ENCODE measurements around the gene LEFTY2. TPM values are rescaled to one million over a fixed set of nuclear protein-coding genes. Genes with fewer than 3 reads are reported as not detected.

LEFTY2 gene
- total RNA-seq, 1 donor from 2014 or later: 0.74 TPM

DNA sequence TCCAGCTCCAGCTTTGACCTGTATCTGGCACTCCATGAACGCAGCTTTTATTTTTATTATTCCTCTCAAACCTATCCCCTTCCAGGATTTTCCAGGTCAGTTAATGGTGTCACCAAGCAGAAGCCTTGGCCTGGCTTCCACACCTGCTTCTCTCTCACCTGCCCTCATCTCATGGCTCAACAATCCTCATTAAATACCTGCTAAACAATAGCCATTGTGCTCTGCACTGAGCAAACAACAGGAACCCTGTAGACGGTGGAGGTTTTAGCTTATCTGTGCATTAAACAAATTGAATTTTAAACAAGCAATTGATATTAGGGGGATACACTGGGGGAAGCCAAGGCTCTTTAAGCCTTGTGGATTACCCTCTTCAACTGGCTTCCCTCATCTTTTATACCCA lies 32.2 kb downstream of the LEFTY2 start:
- Mint-ChIP-seq H3K36me3 (peaks cover 5% of the 10 kb centered on the region), H3K4me3 (no peak overlapping the region)
- DNase-seq (ENCODE audit: low spot score in 2 of 2, unreplicated experiment in 2 of 2): no peak

DNA sequence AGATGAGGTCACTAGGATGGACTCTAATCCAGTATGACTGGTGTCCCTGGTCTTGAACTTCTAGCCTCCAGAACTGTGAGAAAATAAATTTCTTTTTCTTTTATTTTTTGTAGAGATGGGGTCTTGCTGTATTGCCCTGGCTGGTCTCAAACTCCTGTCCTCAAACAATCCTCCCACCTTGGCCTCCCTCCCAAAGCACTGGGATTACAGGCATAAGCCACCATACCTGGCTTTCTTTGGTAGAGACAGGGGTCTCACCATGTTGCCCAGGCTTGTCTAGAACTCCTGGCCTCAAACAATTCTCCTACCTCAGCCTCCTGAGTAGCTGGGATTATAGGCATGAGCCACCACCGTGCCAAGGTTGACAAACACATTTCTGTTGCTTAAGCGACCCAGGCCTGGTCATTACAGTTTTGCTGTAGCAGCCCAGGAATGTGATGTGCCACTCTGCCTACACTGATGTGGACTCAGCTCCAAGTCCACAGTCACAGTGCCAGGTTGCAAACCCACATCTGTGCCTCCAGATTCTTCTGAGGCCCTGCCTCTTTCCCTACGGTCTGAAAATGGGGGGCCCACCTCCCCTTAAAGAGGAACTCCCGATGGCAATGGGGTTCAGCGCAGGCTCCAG lies 32.9 kb downstream of the LEFTY2 start:
- Mint-ChIP-seq H3K36me3 (peaks cover 5% of the 10 kb centered on the region), H3K27ac (no peak overlapping the region), H3K4me1 (peaks cover 11% of the 10 kb centered on the region), H3K4me3 (no peak overlapping the region), H3K27me3 (ENCODE audit: low read depth) (peaks cover 6% of the 10 kb centered on the region), H3K9me3 (peaks cover 6% of the 10 kb centered on the region)
- TF ChIP-seq, protein P1, sequence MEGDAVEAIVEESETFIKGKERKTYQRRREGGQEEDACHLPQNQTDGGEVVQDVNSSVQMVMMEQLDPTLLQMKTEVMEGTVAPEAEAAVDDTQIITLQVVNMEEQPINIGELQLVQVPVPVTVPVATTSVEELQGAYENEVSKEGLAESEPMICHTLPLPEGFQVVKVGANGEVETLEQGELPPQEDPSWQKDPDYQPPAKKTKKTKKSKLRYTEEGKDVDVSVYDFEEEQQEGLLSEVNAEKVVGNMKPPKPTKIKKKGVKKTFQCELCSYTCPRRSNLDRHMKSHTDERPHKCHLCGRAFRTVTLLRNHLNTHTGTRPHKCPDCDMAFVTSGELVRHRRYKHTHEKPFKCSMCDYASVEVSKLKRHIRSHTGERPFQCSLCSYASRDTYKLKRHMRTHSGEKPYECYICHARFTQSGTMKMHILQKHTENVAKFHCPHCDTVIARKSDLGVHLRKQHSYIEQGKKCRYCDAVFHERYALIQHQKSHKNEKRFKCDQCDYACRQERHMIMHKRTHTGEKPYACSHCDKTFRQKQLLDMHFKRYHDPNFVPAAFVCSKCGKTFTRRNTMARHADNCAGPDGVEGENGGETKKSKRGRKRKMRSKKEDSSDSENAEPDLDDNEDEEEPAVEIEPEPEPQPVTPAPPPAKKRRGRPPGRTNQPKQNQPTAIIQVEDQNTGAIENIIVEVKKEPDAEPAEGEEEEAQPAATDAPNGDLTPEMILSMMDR (IDR thresholded peaks at IDR 0.05; ENCODE audit: unreplicated experiment): no peak
- DNase-seq (ENCODE audit: low spot score in 2 of 2, unreplicated experiment in 2 of 2): no peak

More for the DNA sequence above, 32.2 kb downstream of the LEFTY2 start:
- H3K27ac Mint-ChIP-seq: no peak overlapping the region
- peaks cover 3% of the 10 kb centered on the region for H3K9me3 Mint-ChIP-seq
- peaks cover 11% of the 10 kb centered on the region for H3K4me1 Mint-ChIP-seq
- peaks cover 6% of the 10 kb centered on the region for H3K27me3 Mint-ChIP-seq (ENCODE audit: low read depth)
- TF ChIP-seq, protein P1 (IDR thresholded peaks at IDR 0.05; ENCODE audit: unreplicated experiment): no peak

DNA sequence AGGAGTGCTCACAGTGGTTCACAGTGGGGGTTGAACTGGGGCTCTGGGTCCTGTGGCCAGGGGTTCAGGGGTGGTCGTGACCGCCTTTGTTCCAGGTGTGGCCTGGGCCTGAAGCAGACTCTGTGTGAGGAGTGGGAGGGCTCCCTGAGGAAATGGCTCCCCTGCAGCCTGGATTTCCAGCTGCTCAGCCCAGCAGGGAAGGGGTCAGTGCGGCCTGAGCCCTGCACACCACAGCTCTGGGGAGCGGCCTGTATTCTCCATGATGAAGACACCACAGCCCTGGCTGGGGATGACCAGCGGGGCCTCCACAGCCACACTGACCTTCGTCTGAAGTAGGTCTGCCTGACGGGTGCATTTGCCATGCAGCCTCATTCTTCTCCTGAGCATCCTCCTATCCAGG lies 33.7 kb downstream of the LEFTY2 start:
- DNase-seq (ENCODE audit: low spot score in 2 of 2, unreplicated experiment in 2 of 2): no peak
- Mint-ChIP-seq H3K9me3 (peaks cover 6% of the 10 kb centered on the region), H3K36me3 (no peaks in the 10 kb centered on the region), H3K27ac (no peak overlapping the region), H3K27me3 (ENCODE audit: low read depth) (peaks cover 5% of the 10 kb centered on the region), H3K4me3 (no peak overlapping the region), H3K4me1 (peaks cover 11% of the 10 kb centered on the region)
- TF ChIP-seq, protein P1 (IDR thresholded peaks at IDR 0.05; ENCODE audit: unreplicated experiment): no peak

DNA sequence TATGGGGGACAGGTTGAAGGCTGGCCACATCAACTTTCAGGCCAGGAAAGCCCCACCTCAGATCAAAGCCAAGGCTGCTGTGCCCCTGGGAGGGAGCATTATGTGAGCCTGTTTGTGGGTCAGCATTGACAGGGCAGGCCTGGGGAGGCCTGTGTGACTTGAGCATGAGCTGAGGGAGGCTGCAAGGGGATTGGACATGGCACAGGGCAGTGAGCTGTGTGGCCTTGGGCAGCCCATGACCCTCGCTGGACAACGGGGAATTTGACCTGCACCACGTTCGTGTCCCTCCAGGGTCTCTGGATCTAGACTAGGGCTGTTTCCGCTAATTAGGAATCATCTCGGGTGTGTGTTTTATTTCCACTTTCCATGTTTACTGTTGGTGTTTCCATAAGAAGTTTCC lies 34.6 kb downstream of the LEFTY2 start:
- peaks cover 11% of the 10 kb centered on the region for H3K4me1 Mint-ChIP-seq
- H3K9me3 Mint-ChIP-seq: peaks cover 6% of the 10 kb centered on the region
- no peak overlapping the region for H3K4me3 Mint-ChIP-seq
- H3K27me3 Mint-ChIP-seq (ENCODE audit: low read depth): no peaks in the 10 kb centered on the region
- no peak for DNase-seq (ENCODE audit: low spot score in 2 of 2, unreplicated experiment in 2 of 2)
- H3K36me3 Mint-ChIP-seq: no peaks in the 10 kb centered on the region
- no peak overlapping the region for H3K27ac Mint-ChIP-seq
- TF ChIP-seq, protein P1 (IDR thresholded peaks at IDR 0.05; ENCODE audit: unreplicated experiment): no peak

DNA sequence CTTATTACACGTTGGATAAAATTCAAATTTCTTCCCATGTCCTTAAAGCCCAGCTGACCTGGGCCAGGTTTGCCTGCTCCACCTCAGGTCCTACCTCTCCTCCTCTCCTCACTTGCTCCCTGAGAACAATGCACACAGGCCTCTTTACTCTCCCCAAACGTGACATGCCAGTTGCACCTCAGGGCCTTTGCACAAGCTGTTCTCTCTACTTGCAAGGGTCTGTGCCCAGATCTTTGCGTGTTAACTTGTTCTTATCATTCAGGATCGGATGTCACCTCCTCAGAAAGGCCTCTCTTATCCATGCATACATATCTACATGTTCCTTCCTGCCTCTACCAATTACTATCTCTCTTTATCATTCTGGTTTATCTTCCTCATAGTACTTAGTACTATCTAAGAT lies 37.4 kb downstream of the LEFTY2 start:
- DNase-seq (ENCODE audit: low spot score in 2 of 2, unreplicated experiment in 2 of 2): no peak
- peaks cover 6% of the 10 kb centered on the region for H3K9me3 Mint-ChIP-seq
- no peak overlapping the region for H3K4me3 Mint-ChIP-seq
- H3K4me1 Mint-ChIP-seq: no peaks in the 10 kb centered on the region
- no peaks in the 10 kb centered on the region for H3K36me3 Mint-ChIP-seq
- TF ChIP-seq, protein P1 (IDR thresholded peaks at IDR 0.05; ENCODE audit: unreplicated experiment): no peak
- H3K27me3 Mint-ChIP-seq (ENCODE audit: low read depth): no peaks in the 10 kb centered on the region
- H3K27ac Mint-ChIP-seq: no peak overlapping the region

Measured in mesothelial cell of epicardium (in vitro differentiated cells).